Hematopoietic multipotent progenitor cell treated with erythropoietin and hydrocortisone succinate and interleukin-3 and kit ligand, for 17 days (in vitro differentiated cells): ENCODE results near the gene PRKAG2.
"Not testable (repeated sequence)": the region's sequence is repeated elsewhere in the genome, so short reads cannot be mapped to it uniquely, and the experiment has no call there.

ENCODE experiments used
- DNase-seq: peaks from one replicate; pipeline ENCODE4 v3.0.0-alpha.2; 2015; ENCODE audit warnings: low spot score

Gene PRKAG2

GRCh38 chr7:151801291-151801690 is 75.6 kb downstream of the PRKAG2 start:
- DNase-seq, result no peak

DNA sequence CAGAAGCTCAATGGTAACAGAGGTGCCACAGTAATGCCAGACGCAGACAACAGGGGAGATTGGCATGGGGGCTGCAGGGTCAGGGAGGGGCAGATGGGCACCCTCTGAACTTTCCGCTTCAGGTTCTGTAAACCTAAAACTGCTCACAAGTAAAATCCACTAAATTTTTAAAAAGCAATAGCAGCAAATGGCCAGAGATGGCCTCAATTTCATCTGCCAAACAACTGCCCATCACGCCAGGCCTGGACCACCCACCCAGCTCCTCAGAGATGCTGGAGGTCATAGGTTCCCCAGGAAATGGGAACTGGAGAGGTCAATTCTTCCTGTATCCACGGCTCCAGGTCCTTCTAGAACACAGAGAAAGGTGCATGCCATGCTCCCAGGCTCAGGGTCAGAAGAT is 76.1 kb downstream of the PRKAG2 start:
- DNase-seq, result no peak

- DNase-seq, result no peak
Observed at GRCh38 chr7:151800391-151800790, 76.5 kb downstream of the PRKAG2 start.

DNA sequence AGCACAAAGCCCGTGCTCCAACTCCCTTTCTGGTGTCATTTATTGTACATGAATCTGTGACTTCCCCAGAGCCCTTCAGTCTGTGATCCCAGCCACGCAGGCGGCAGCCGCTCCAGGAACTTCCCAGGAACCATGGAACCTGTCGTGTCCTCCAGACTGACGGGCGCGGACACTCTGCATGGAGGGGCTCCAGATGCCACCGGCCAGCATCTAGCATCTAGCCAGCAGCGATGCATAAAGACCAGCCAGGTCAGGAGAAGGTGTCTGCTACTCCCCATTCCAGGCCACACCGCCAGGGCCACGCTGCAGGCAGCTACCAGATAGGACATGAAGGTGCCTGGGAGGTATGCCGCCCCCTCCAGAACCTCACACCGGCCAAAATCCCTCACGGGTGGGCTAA is 77.4 kb downstream of the PRKAG2 start:
- DNase-seq, result no peak

DNA sequence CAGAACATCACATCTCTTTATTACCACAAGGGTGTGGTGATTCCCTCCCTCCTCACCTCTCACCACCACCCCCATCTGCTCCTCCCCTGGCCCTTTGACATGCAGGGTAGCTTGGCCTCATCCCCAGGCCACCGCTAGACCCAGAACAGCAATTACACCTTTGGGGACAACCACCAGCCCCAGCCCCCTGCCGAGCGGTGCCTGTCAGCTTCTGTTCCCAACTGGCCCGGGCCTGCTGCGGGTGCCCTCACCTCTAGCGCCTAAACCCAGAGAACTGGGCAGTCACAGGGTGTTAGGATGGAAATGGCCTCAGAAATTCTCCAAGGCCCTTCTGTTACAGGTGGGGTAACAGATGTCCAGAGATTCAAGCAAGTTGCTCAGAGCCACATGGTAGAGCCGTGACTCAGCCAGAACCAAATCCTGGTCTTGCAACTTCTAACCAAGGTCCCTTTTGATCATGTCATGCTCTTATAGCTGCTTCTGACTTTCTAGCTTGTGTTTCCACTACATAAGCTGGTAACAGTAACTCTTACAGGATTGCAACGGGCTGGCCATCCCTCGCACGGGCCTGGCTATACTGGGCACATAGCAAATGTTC is 78.0 kb downstream of the PRKAG2 start:
- no peak for DNase-seq

DNA sequence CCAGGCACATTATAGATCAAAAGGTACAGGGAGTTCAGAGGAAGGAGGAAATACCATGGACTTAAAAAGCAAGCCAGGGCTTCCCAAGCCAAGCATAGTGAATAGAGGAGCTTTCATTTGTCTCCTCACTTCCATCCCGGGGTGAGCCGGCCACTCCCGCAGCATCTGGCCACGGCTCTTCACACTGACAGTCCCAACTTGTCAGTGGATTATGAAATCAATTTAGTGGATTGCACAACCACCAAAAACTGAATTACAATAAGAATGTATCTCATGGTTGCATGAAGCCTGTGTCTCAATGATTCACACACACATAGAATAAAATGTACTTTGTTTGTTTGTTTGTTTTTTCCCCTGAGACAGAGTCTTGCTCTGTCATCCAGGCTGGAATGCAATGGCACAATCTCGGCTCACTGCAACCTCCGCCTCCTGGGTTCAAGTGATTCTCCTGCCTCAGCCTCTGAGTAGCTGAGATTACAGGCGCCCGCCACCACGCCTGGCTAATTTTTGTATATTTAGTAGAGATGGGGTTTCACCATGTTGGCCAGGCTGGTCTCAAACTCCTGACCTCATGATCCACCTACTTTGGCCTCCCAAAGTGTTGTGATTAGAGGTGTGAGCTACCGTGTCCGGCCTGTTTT is 79.1 kb downstream of the PRKAG2 start:
- DNase-seq, result not testable (repeated sequence)

DNA sequence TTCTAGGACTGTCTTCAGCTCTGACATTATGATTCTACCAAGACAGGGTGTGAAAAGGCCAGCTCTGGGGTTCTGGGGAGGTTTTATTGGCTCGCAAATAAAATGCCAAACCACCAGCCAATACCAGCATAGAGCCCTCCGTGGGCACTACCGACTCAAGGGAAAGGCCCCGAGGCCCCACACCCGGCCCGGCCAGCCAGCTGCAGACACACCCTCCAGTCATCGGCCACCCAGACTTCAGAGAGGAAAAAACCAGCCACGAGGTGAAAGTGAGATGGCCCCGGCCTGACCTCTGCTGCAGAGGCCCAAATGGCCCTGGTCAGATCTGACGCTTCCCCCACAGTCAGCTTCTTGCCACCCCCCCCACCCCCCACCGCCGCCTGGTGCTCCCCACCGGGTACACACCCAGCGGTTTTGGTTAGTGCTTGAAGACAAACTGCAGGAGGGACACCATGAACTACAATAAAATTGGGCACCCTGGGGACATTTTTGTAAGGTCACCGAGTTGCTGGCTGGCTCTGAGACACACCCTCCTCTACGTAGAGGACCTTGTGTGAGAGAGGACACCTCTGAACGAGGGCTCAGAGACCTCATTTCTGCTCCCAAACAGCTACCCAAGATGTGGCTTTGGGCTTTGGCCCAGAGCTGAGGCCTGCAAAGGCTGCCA is 79.9 kb downstream of the PRKAG2 start:
- no peak for DNase-seq

GRCh38 chr7:151796091-151796870 is 80.6 kb downstream of the PRKAG2 start:
- no peak for DNase-seq

- no peak for DNase-seq
Observed at GRCh38 chr7:151795168-151795811, 81.6 kb downstream of the PRKAG2 start.

GRCh38 chr7:151794508-151795167 is 82.3 kb downstream of the PRKAG2 start:
- DNase-seq, result no peak

GRCh38 chr7:151793991-151794507 is 82.9 kb downstream of the PRKAG2 start:
- no peak for DNase-seq

- no peak for DNase-seq
Observed at GRCh38 chr7:151793531-151793951, 83.4 kb downstream of the PRKAG2 start.

GRCh38 chr7:151792636-151793035 is 84.3 kb downstream of the PRKAG2 start:
- DNase-seq, result no peak

GRCh38 chr7:151792086-151792485 is 84.8 kb downstream of the PRKAG2 start:
- DNase-seq, result no peak

- no peak for DNase-seq
Observed at GRCh38 chr7:151790830-151791620, 85.9 kb downstream of the PRKAG2 start.

DNA sequence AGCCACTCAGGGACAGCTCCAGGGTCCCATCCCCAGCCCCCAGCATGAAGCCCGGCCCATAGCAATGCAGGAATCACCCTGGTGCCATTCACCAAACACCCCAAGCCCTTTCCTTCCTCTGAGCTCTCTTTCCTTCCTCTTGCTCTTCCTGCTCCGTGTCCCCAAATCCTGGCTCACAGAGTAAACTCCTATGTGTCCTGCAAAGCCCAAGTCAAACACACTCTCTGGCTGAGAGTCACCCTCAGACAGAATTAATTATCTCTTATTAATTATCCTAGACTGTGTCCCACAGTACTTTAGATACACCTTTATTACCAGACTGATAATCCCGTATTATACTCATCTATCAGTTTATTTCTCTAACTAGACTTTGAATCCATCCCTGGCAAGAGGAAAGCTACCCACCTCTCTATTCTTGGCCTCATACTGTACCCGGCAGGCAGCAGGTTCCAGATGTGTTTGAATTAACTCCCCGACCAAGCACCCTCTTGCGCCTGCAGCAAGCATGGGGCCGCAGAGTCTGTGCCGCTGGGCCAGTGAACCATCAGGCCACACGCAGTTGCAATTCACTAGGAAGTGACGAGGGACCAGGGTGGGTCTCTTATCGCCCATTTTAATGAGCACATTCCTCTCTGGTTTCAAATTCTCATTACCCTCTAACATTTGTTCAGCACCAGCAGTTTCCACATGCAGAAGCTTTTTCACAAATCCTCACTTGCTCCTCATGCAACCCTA is 86.7 kb downstream of the PRKAG2 start:
- DNase-seq, result no peak

DNA sequence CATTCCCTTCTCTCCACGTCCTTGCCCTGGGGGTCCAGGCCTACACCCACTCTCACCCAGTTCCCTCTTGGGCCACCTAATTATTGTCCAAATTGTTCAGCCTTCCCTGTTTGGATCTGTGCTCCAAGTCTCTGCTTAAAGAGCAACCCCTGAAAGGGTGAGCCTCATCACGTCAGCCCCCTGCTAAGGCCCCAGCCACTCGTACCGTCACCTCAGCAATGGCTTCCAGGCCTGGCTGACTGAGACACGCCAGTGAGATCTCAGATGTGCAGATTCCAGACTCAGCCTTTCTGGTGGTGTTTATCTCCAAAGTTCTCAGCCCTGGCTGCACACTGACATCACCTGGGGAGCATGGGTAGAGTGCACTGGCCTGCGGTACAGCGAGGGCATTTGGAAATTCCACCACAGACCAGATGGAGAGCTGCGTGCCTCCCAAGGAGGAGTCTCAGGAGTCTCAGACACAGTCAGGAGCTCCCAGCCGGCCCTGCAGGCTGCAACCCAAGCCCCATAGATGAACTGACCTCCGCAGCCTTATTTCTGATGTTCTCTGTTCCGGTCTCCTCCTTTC is 87.5 kb downstream of the PRKAG2 start:
- DNase-seq, result no peak

GRCh38 chr7:151787348-151787747 is 89.6 kb downstream of the PRKAG2 start:
- DNase-seq, result no peak

DNA sequence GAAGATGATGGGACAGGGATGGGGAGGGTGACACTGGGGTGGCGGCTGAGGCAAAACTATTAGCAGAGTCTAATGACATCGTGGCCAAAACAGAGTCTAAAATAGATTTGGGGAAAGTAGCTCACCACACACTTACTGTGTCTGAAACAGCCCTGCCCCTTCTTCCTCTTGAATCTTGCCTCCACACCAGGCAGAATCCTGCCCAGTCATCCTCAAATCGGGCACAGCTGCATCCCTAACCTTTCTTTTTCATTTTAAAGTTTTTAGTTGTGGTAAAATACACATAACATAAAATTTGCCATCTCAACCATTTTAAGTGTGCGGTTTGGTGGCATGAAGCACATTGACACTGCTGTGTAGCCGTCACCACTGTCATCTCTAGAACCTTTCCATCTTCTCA is 90.0 kb downstream of the PRKAG2 start:
- no peak for DNase-seq

GRCh38 chr7:151786241-151786640 is 90.7 kb downstream of the PRKAG2 start:
- DNase-seq, result no peak
